Measurements from ENCODE around the gene MGST3. TPM values are rescaled to one million over a fixed set of nuclear protein-coding genes. Genes with fewer than 3 reads are reported as not detected.

The MGST3 gene
- total and polyA plus RNA-seq, 8 donors, result 46.1 to 112 (median 55.9) TPM

GRCh38 chr1:165595246-165595938 is 35.6 kb upstream of the MGST3 start:
- TF ChIP-seq, protein P1, sequence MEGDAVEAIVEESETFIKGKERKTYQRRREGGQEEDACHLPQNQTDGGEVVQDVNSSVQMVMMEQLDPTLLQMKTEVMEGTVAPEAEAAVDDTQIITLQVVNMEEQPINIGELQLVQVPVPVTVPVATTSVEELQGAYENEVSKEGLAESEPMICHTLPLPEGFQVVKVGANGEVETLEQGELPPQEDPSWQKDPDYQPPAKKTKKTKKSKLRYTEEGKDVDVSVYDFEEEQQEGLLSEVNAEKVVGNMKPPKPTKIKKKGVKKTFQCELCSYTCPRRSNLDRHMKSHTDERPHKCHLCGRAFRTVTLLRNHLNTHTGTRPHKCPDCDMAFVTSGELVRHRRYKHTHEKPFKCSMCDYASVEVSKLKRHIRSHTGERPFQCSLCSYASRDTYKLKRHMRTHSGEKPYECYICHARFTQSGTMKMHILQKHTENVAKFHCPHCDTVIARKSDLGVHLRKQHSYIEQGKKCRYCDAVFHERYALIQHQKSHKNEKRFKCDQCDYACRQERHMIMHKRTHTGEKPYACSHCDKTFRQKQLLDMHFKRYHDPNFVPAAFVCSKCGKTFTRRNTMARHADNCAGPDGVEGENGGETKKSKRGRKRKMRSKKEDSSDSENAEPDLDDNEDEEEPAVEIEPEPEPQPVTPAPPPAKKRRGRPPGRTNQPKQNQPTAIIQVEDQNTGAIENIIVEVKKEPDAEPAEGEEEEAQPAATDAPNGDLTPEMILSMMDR (IDR thresholded peaks at IDR 0.05), result no peak
- Histone ChIP-seq H3K27me3 (peaks cover 0 to 10% (median 3%) of the 10 kb centered on the region in 4 donors), H3K4me3 (no peak overlapping the region), H3K4me1 (peaks cover 0 to 2% (median 0%) of the 10 kb centered on the region in 3 donors), H3K27ac (no peak overlapping the region), H3K9me3 (no peaks in the 10 kb centered on the region), H3K36me3 (no peaks in the 10 kb centered on the region)
- ATAC-seq (no peak), FAIRE-seq (no peak), DNase-seq (no peak)
- intact Hi-C loops (cut with DNase I), result no loop called here
- WGBS, 2 donors, result 30 to 45% methylated on average over 1 of the region's 1 CpG

DNA sequence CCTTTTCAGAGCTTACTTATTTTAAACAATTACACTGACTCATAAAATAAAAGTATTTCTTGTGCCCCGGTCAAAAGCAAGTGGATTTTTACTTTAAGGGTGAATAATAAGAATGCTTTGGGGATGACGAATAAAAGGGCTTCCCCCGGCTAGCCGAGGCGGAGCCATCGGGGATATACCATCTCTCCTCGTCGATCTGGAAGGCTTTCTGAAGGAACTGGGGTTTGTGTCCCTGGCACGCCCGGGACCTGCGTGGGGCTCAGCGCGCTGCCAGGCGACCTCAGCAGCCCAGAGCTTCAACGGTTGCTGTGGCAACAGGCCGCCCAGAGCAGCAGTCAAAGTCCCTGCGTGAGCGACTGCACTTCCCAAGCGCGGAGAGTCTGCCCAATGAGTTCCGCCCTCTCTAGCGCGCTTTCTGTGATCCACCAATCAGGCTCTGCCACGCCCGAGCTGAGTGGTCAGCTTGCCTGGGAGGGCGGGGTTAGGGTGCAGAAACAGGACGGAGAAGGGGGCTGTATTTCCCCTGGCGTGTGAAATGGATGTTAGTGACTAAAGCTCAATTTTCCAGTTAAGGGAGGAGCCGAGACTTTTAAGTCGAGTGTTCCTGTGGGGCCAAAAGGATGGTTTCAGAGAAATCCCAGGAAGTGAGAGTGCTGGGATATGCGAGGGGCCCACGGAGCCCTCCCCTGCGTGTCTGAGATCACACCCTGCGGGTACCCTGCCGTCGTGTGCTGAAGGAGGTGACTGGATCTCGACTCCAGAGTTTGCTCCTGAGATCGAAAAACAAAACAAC is 33.0 kb upstream of the MGST3 start:
- Histone ChIP-seq H3K27ac (peak overlapping the region; percentile 4 to 78 (median 70)), H3K4me1 (peaks cover 0 to 2% (median 0%) of the 10 kb centered on the region in 3 donors), H3K27me3 (peaks cover 0 to 9% (median 3%) of the 10 kb centered on the region in 4 donors), H3K4me3 (peak overlapping the region; percentile 43 to 66 (median 56)), H3K36me3 (no peaks in the 10 kb centered on the region), H3K9me3 (no peaks in the 10 kb centered on the region)
- ATAC-seq, result peak; percentile 98 to 99 (median 98)
- intact Hi-C loops (cut with DNase I), result no loop called here
- no peak for FAIRE-seq
- 0 to 1% methylated on average over 38 of the region's 38 CpGs for WGBS, 2 donors
- peak; percentile 94 to 98 (median 96) for DNase-seq
- TF ChIP-seq, protein P1 (IDR thresholded peaks at IDR 0.05), result no peak

GRCh38 chr1:165598676-165599059 is 32.4 kb upstream of the MGST3 start:
- peaks cover 0 to 2% (median 0%) of the 10 kb centered on the region in 3 donors for H3K4me1 ChIP-seq
- H3K27me3 ChIP-seq, result peaks cover 0 to 4% (median 2%) of the 10 kb centered on the region in 4 donors
- 7 to 9% methylated on average over 3 of the region's 3 CpGs for WGBS, 2 donors
- peak overlapping the region; percentile 43 to 66 (median 56) for H3K4me3 ChIP-seq
- DNase-seq (no peak), ATAC-seq (peak; percentile 13 to 36 (median 24)), FAIRE-seq (no peak)
- intact Hi-C loops (cut with DNase I), result no loop called here
- no peaks in the 10 kb centered on the region for H3K9me3 ChIP-seq
- TF ChIP-seq, protein P1 (IDR thresholded peaks at IDR 0.05), result no peak
- no peaks in the 10 kb centered on the region for H3K36me3 ChIP-seq
- H3K27ac ChIP-seq, result peak overlapping the region; percentile 4 to 78 (median 70)

DNA sequence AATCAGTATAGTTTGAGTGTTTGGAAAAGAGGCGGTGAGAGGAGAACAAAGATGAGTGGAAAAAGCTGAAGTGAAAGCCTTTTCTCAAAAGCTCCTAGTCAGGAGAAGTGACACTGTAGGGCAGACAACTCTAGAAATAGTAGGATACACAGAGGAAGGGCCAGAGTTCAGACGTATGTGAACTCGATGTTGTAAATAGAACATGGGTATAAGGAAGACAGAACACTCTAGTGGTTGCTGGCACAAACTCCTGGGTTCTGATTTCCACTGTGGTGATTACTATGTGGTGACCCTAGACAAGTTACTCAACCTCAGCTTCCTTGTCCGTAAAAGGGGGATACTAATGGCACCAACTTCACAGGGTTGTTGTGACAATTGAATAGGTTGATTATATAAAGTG is 30.2 kb upstream of the MGST3 start:
- TF ChIP-seq, protein P1 (IDR thresholded peaks at IDR 0.05), result no peak
- FAIRE-seq, result no peak
- Histone ChIP-seq H3K9me3 (no peaks in the 10 kb centered on the region), H3K4me1 (peaks cover 0 to 2% (median 0%) of the 10 kb centered on the region in 3 donors), H3K36me3 (no peaks in the 10 kb centered on the region), H3K4me3 (no peak overlapping the region), H3K27ac (no peak overlapping the region), H3K27me3 (no peaks in the 10 kb centered on the region)
- ATAC-seq, result no peak
- DNase-seq, result peak in 1 of 6 donors; percentile 15
- WGBS, 2 donors, result 48 to 61% methylated on average over 4 of the region's 4 CpGs
- intact Hi-C loops (cut with DNase I), result loop anchor here in 1 of 3 donors (5.0 kb wide), 1 partner anchor 312 kb away; no protein-coding TSS in a partner anchor

Measured in pancreas (tissue), 10 donors.